ENCODE measurements around the gene ARL4C. TPM values are rescaled to one million over a fixed set of nuclear protein-coding genes. Genes with fewer than 3 reads are reported as not detected.

The ARL4C gene
- total and polyA plus RNA-seq, 2 experiments from 2014 or later: 5.8 to 9.9 TPM

GRCh38 chr2:234514873-234515638, 18.2 kb upstream of the ARL4C start:
- TF ChIP-seq ETS1 (IDR thresholded peaks at IDR 0.05) (no peak), STAT1 (IDR thresholded peaks at IDR 0.05; ENCODE audit: unreplicated experiment) (no peak), EZH2phosphoT487 (IDR thresholded peaks at IDR 0.05; ENCODE audit: unreplicated experiment) (no peak), CTCF (conservative IDR thresholded peaks at IDR 0.05; ENCODE audit: low read depth in 2 of 2) (no peak), ZNF114 (CRISPR knock-in tag; IDR thresholded peaks at IDR 0.05) (no peak), POLR2AphosphoS5 (IDR thresholded peaks at IDR 0.05; ENCODE audit: low read depth) (no peak), ZNF331 (CRISPR knock-in tag; IDR thresholded peaks at IDR 0.05; ENCODE audit: low read depth) (no peak), REST (IDR thresholded peaks at IDR 0.05; ENCODE audit: unreplicated experiment) (no peak), ZNF462 (CRISPR knock-in tag; IDR thresholded peaks at IDR 0.05) (no peak), JUNB (IDR thresholded peaks at IDR 0.05; ENCODE audit: unreplicated experiment) (no peak), CREB1 (CRISPR knock-in tag; IDR thresholded peaks at IDR 0.05; ENCODE audit: low read depth) (no peak), EZH2 (IDR thresholded peaks at IDR 0.05; ENCODE audit: low read depth, unreplicated experiment) (no peak)
- DNase-seq (ENCODE audit: low spot score) (no peak), ATAC-seq (no peak; the same call in 2 of the 3 replicates)
- Histone ChIP-seq H4K20me1 (replicated peaks; ENCODE audit: insufficient read depth) (no peaks in the 10 kb centered on the region), H2AFZ (no peak overlapping the region), H3K27me3 (ENCODE audit: insufficient read depth) (no peaks in the 10 kb centered on the region), H3K4me1 (ENCODE audit: insufficient read depth) (no peaks in the 10 kb centered on the region), H3K36me3 (ENCODE audit: insufficient read depth) (no peaks in the 10 kb centered on the region), H3F3A (replicated peaks; ENCODE audit: low read depth) (no peaks in the 10 kb centered on the region), H3K27ac (ENCODE audit: low read depth) (no peak overlapping the region), H3K9me2 (ENCODE audit: insufficient read depth) (no peaks in the 10 kb centered on the region; the same call in 1 of the 2 replicates), H3K79me2 (replicated peaks; ENCODE audit: insufficient read depth) (no peaks in the 10 kb centered on the region), H3K4me3 (no peak overlapping the region), H3K4me2 (no peak overlapping the region)
- H3K4me3 Mint-ChIP-seq: no peak overlapping the region
- peaks cover 4% of the 10 kb centered on the region; the same call in 1 of the 3 replicates for H3K4me1 Mint-ChIP-seq
- peaks cover 4% of the 10 kb centered on the region; the same call in 2 of the 3 replicates for H3K9me3 Mint-ChIP-seq
- no peak overlapping the region for H3K27ac Mint-ChIP-seq
- H3K36me3 Mint-ChIP-seq (ENCODE audit: low read depth): no peaks in the 10 kb centered on the region
- no peaks in the 10 kb centered on the region for H3K27me3 Mint-ChIP-seq (ENCODE audit: insufficient read depth, low read depth, poor library complexity)

All from GM23338 (cell line).